Karpas-422 (cell line): Measurements from ENCODE around the gene KCNJ16. TPM values are rescaled to one million over a fixed set of nuclear protein-coding genes. Genes with fewer than 3 reads are reported as not detected.

ENCODE experiments used
- DNase-seq: peaks from one replicate; pipeline ENCODE4 v3.0.0-alpha.2; 2015
- H2AFZ ChIP-seq: fragments of 200-600 bp; sonication (generic); 2 replicates; pipeline ENCODE4 v1.6.1; 2014; ENCODE audit warnings: antibody characterized with exemption, low read length, mixed read lengths
- H3K27ac ChIP-seq: fragments of 200-600 bp; sonication (generic); 2 replicates; pipeline ENCODE4 v1.5.1; 2014; ENCODE audit warnings: mild to moderate bottlenecking, low read length, moderate library complexity
- H3K27me3 ChIP-seq: fragments of 200-600 bp; sonication (generic); 2 replicates; pipeline ENCODE4 v1.6.1; 2014; ENCODE audit warnings: low read length, mixed read lengths
- H3K36me3 ChIP-seq: fragments of 200-600 bp; sonication (generic); 2 replicates; pipeline ENCODE4 v1.6.1; 2014; ENCODE audit warnings: low read length, mixed read lengths; ENCODE audit not compliant: insufficient read depth
- H3K4me1 ChIP-seq: fragments of 200-600 bp; sonication (generic); 2 replicates; pipeline ENCODE4 v1.6.1; 2014; ENCODE audit warnings: mild to moderate bottlenecking, low read length, mixed read lengths
- H3K4me2 ChIP-seq: fragments of 200-600 bp; sonication (generic); 2 replicates; pipeline ENCODE4 v1.6.1; 2014; ENCODE audit warnings: low read length, low read depth, mild to moderate bottlenecking; ENCODE audit not compliant: poor library complexity, severe bottlenecking
- H3K4me3 ChIP-seq: fragments of 200-600 bp; sonication (generic); 2 replicates; pipeline ENCODE4 v1.5.1; 2014; ENCODE audit warnings: mild to moderate bottlenecking, antibody characterized with exemption, low read length, mixed read lengths
- H3K79me2 ChIP-seq: fragments of 200-600 bp; sonication (generic); 2 replicates; pipeline ENCODE4 v1.6.1; 2014; ENCODE audit warnings: mild to moderate bottlenecking, low read length, mixed read lengths
- H3K9ac ChIP-seq: fragments of 200-600 bp; sonication (generic); 2 replicates; pipeline ENCODE4 v1.6.0; 2014; ENCODE audit warnings: low read length
- H3K9me2 ChIP-seq: fragments of 200-600 bp; sonication (generic), shearing (Covaris generic); replicated peaks from 2 replicates; pipeline ENCODE4 v1.6.0; 2014; ENCODE audit warnings: mild to moderate bottlenecking, low read length, moderate library complexity; ENCODE audit not compliant: insufficient read depth
- H3K9me3 ChIP-seq: fragments of 300-700, 200-600 bp; sonication (generic); 2 replicates; pipeline ENCODE4 v1.6.1; 2014; ENCODE audit warnings: low read length, mixed read lengths
- H4K20me1 ChIP-seq: fragments of 200-600 bp; sonication (generic); 2 replicates; pipeline ENCODE4 v1.6.1; 2014; ENCODE audit warnings: mild to moderate bottlenecking, antibody characterized with exemption, low read length, low read depth; ENCODE audit not compliant: insufficient read depth
- total RNA-seq: library from RNA; depleted of rRNA; stranded (reverse); fragments of >200 nt; shearing (Covaris generic); gene quantifications from 2 replicates; pipeline ENCODE4 v1.2.3, GENCODE V29; 2014; ENCODE audit warnings: low replicate concordance

Gene KCNJ16
- total RNA-seq, 1 experiment from 2014 or later, result not detected

- Histone ChIP-seq H3K9me2 (no peaks in the 10 kb centered on the region), H3K27ac (no peak overlapping the region), H3K4me2 (peak overlapping the region; percentile 56), H2AFZ (peak overlapping the region; percentile 51), H3K27me3 (no peaks in the 10 kb centered on the region), H3K79me2 (no peaks in the 10 kb centered on the region), H4K20me1 (no peaks in the 10 kb centered on the region), H3K4me3 (no peak overlapping the region), H3K9ac (peak overlapping the region; percentile 25), H3K4me1 (peaks cover 22% of the 10 kb centered on the region), H3K9me3 (no peaks in the 10 kb centered on the region), H3K36me3 (no peaks in the 10 kb centered on the region)
- DNase-seq, result peak; percentile 52
These were observed 62.6 kb downstream of the KCNJ16 start for GRCh38 chr17:70137451-70138230.

- H3K79me2 ChIP-seq, result no peaks in the 10 kb centered on the region
- no peaks in the 10 kb centered on the region for H4K20me1 ChIP-seq
- H3K4me1 ChIP-seq, result peaks cover 26% of the 10 kb centered on the region
- peak overlapping the region; percentile 51; the same call in 1 of the 2 replicates for H2AFZ ChIP-seq
- no peaks in the 10 kb centered on the region for H3K36me3 ChIP-seq
- DNase-seq, result no peak
- H3K9me2 ChIP-seq, result no peaks in the 10 kb centered on the region
- no peak overlapping the region for H3K27ac ChIP-seq
- no peak overlapping the region for H3K4me3 ChIP-seq
- H3K9ac ChIP-seq, result no peak overlapping the region
- no peaks in the 10 kb centered on the region for H3K9me3 ChIP-seq
- H3K27me3 ChIP-seq, result no peaks in the 10 kb centered on the region
- H3K4me2 ChIP-seq, result peak overlapping the region; percentile 56
These were observed 63.4 kb downstream of the KCNJ16 start for GRCh38 chr17:70138291-70138865.

DNA sequence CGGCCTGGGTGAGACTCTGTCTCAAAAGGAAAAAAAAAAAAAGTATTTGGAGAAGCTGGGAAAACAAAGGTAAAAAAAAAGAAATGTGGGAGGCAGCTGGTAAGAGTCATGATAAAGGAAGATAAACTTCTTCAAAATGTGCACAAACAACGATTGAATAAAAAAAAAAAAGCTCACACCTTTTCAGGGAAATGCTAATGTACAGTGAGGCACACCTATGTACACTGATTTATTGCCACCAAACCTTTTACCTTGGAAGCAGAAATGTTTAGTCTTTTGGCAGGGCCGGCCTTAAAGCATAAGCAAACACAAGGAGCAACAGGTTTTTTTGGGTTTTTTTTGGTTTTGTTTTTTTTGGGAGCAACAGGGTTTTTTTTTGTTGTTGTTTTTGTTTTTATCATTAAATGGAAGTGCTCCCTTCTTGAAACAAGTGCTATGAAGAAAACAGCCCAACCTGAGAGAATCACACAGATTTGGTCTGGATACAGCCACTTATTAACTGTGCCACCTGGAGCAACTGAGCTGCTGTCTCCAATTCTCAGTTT lies 64.5 kb downstream of the KCNJ16 start:
- Histone ChIP-seq H3K27ac (no peak overlapping the region), H3K9me2 (no peaks in the 10 kb centered on the region), H3K36me3 (no peaks in the 10 kb centered on the region), H3K9me3 (no peaks in the 10 kb centered on the region), H2AFZ (no peak overlapping the region), H3K4me1 (peaks cover 33% of the 10 kb centered on the region), H4K20me1 (no peaks in the 10 kb centered on the region), H3K9ac (no peak overlapping the region), H3K79me2 (no peaks in the 10 kb centered on the region), H3K27me3 (no peaks in the 10 kb centered on the region), H3K4me3 (no peak overlapping the region), H3K4me2 (no peak overlapping the region)
- no peak for DNase-seq

DNA sequence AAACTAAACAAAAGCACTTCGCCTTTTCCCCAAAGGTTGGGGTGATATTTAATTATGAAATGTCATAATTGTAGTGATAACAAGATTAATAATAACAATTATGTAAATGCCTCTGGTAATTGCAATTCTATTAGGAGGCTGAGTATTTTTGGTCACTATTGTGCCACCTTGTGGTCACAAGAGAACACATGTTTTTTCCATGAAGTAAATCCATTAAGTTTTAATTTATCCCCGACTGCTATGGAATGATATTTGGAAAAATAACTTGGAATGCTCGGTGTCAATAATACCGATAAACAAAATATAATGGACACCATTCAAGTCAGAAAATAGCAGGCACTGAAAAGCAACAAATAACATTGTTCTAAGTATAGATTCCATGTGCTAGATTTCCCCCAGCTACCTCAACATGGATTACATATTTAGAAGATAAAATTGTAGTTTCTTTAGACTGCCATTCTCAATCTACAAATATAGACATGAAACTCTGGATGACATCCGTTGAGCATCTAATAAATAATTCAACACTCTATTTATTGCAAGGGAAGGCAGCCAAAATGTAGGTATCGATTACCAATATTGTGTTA lies 69.3 kb downstream of the KCNJ16 start:
- H3K36me3 ChIP-seq, result no peaks in the 10 kb centered on the region
- no peaks in the 10 kb centered on the region for H3K79me2 ChIP-seq
- H3K9ac ChIP-seq, result no peak overlapping the region
- DNase-seq, result peak; percentile 69
- H3K27ac ChIP-seq, result no peak overlapping the region
- H3K4me1 ChIP-seq, result peaks cover 12% of the 10 kb centered on the region
- no peaks in the 10 kb centered on the region for H4K20me1 ChIP-seq
- H3K9me3 ChIP-seq, result no peaks in the 10 kb centered on the region
- no peak overlapping the region for H2AFZ ChIP-seq
- H3K4me3 ChIP-seq, result no peak overlapping the region
- H3K4me2 ChIP-seq, result peak overlapping the region; percentile 12
- H3K27me3 ChIP-seq, result no peaks in the 10 kb centered on the region
- H3K9me2 ChIP-seq, result no peaks in the 10 kb centered on the region

DNA sequence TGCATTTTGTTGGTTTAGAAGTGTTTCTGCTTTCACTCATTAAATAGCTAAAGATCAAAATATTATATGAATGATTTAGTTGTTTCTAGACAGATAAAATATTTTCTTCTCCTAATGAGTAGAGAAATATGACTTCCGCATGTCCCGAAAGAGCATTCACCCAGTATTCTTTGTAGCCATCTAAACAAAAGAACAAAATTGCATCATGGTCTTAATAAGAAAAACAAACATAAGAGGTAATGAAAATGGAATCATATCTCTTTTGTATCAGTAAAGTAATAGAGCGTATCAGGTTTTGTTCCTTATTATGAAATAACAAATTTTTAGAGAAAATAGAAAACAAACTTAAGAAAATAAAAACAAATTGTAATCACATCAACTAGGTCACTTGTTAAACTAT lies 78.2 kb downstream of the KCNJ16 start:
- Histone ChIP-seq H3K9me2 (no peaks in the 10 kb centered on the region), H2AFZ (no peak overlapping the region), H3K4me2 (no peak overlapping the region), H3K4me3 (no peak overlapping the region), H3K79me2 (no peaks in the 10 kb centered on the region), H3K4me1 (no peaks in the 10 kb centered on the region), H3K9ac (no peak overlapping the region), H3K9me3 (no peaks in the 10 kb centered on the region), H4K20me1 (no peaks in the 10 kb centered on the region), H3K27ac (no peak overlapping the region), H3K36me3 (no peaks in the 10 kb centered on the region), H3K27me3 (no peaks in the 10 kb centered on the region)
- DNase-seq, result no peak

- Histone ChIP-seq H3K27me3 (no peaks in the 10 kb centered on the region), H3K4me1 (no peaks in the 10 kb centered on the region), H3K36me3 (no peaks in the 10 kb centered on the region), H3K79me2 (no peaks in the 10 kb centered on the region), H3K4me3 (no peak overlapping the region), H3K9ac (no peak overlapping the region), H4K20me1 (no peaks in the 10 kb centered on the region), H3K9me3 (no peaks in the 10 kb centered on the region), H3K27ac (no peak overlapping the region), H3K4me2 (no peak overlapping the region), H3K9me2 (no peaks in the 10 kb centered on the region), H2AFZ (no peak overlapping the region)
- DNase-seq, result no peak
These were observed 82.1 kb downstream of the KCNJ16 start for GRCh38 chr17:70157151-70157550.

DNA sequence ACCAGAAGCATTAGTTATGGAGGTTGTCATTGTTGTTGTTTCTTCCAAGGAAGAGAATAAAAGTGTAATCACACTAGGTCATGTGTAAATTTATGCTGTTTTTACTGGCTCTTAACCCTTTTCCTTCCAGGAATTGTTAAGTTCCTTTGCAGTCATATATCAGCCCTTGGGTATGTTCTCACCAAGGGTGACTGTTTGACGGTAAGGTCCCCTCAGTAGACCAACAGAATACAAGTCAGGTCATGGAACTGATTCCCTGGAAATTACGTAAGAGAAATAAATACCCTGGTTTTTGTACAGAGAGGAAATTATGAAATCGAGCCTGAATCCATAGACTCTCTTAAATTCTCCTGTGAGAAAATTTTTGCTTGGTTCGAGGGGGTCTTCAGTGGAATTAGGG lies 83.2 kb downstream of the KCNJ16 start:
- Histone ChIP-seq H3K27ac (no peak overlapping the region), H3K4me1 (no peaks in the 10 kb centered on the region), H3K4me2 (no peak overlapping the region), H3K4me3 (no peak overlapping the region), H3K27me3 (no peaks in the 10 kb centered on the region), H2AFZ (0 out of 2 replicates have a peak overlapping the region, but pooled peaks have one; percentile 16), H3K36me3 (no peaks in the 10 kb centered on the region), H4K20me1 (no peaks in the 10 kb centered on the region), H3K9me2 (no peaks in the 10 kb centered on the region), H3K79me2 (no peaks in the 10 kb centered on the region), H3K9ac (no peak overlapping the region), H3K9me3 (no peaks in the 10 kb centered on the region)
- no peak for DNase-seq

DNA sequence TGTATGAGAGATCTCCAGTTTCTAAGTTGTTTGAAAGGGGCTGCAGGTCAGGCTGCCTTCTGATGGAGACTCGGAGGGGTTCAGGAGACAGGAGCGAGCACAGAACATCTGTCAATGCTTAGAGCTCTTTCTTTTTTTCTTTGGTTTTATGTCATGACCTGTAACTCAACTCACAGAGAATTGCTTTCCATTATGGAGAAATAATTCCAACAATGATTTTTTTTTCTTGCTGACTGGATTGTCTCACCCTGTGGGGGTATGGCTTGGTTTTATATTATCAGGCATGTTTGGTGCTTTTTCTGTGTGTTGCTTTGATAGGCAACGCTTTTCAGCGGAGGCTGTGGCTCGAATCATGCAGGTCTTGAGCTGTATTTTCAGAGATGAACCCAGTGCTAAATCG lies 83.6 kb downstream of the KCNJ16 start:
- Histone ChIP-seq H3K9ac (no peak overlapping the region), H3K9me3 (no peaks in the 10 kb centered on the region), H3K36me3 (no peaks in the 10 kb centered on the region), H3K27ac (no peak overlapping the region), H3K79me2 (no peaks in the 10 kb centered on the region), H3K4me1 (no peaks in the 10 kb centered on the region), H4K20me1 (no peaks in the 10 kb centered on the region), H2AFZ (0 out of 2 replicates have a peak overlapping the region, but pooled peaks have one; percentile 16), H3K27me3 (no peaks in the 10 kb centered on the region), H3K4me3 (no peak overlapping the region), H3K9me2 (no peaks in the 10 kb centered on the region), H3K4me2 (no peak overlapping the region)
- DNase-seq, result no peak
